ENCODE data around the gene CYP1A1. TPM values are rescaled to one million over a fixed set of nuclear protein-coding genes. Genes with fewer than 3 reads are reported as not detected.

Gene CYP1A1
- total and polyA plus RNA-seq, 9 of the 15 experiments (the other 6 are each of a cell fraction or from before 2014, with no cell fraction given): 0.04 to 0.13 (median 0.05) TPM; not detected in 5

DNA sequence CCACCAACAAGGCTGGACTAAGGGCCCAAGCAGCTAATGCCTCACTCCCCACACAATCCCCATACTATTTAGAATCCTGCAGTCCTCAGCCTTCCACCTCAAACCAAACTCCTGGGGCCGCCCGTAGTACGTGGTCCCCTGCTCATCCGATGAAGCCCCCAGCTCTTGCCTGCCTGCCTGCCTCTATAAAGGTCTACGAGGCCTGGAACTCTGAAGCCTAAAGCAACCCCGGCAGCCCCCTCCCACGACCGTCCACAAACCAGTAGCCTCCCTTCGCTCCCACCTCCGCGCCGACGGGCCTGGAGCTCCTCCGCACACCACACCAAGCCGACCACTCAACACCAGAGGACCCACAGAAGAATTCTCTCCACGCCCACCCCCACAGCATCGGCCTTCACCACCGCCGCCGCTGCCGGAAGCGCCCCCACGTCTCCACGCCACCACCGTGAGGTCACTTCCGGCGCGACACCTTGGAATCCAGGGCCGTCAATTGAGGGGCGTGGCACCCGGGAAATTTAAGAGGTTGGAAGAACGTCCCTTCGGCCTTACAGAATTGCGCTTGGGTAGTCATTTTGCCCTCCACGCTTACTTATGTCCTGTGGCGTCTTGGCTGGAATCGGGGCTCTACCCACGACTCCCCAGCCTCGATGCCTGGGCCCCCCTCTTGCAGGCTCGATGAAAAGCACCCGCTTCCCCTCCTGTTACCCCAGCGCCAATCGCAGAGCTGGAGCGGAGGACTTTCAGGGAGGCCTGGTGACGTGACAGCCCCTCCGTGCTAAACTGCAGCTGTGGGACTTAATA lies 29.5 kb downstream of the CYP1A1 start, which contains the start of gene EDC3 (continued):
- TF ChIP-seq, protein P1, sequence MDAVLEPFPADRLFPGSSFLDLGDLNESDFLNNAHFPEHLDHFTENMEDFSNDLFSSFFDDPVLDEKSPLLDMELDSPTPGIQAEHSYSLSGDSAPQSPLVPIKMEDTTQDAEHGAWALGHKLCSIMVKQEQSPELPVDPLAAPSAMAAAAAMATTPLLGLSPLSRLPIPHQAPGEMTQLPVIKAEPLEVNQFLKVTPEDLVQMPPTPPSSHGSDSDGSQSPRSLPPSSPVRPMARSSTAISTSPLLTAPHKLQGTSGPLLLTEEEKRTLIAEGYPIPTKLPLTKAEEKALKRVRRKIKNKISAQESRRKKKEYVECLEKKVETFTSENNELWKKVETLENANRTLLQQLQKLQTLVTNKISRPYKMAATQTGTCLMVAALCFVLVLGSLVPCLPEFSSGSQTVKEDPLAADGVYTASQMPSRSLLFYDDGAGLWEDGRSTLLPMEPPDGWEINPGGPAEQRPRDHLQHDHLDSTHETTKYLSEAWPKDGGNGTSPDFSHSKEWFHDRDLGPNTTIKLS (IDR thresholded peaks at IDR 0.05; ENCODE audit: borderline replicate concordance, low read depth): peak; percentile 93
- TF ChIP-seq NR1H2 (CRISPR knock-in tag; IDR thresholded peaks at IDR 0.05) (no peak), NR2C2 (CRISPR knock-in tag; IDR thresholded peaks at IDR 0.05) (0 out of 2 replicates have a peak, but pooled peaks have one; percentile 16), NR2C2 (tag; IDR thresholded peaks at IDR 0.05) (peak; percentile 80), TAF1 (IDR thresholded peaks at IDR 0.05; ENCODE audit: control insufficient read depth, extremely low read depth, insufficient read depth, low read length, severe bottlenecking) (peak; percentile 65), POLR2B (IDR thresholded peaks at IDR 0.05; ENCODE audit: low read depth, partially characterized antibody) (peak; percentile 83), BRD9 (IDR thresholded peaks at IDR 0.05; ENCODE audit: low read depth, partially characterized antibody) (no peak), RBM15 (IDR thresholded peaks at IDR 0.05; ENCODE audit: insufficient read depth, low read length) (no peak), MIER1 (IDR thresholded peaks at IDR 0.05; ENCODE audit: low read depth) (no peak), EZH2 (IDR thresholded peaks at IDR 0.05; ENCODE audit: borderline replicate concordance, low read depth, low read length) (no peak), MCM7 (IDR thresholded peaks at IDR 0.05) (no peak), FOS (IDR thresholded peaks at IDR 0.05; ENCODE audit: extremely low read depth, insufficient read length) (no peak), ZNF316 (IDR thresholded peaks at IDR 0.05) (0 out of 2 replicates have a peak, but pooled peaks have one; percentile 15), HDAC3 (IDR thresholded peaks at IDR 0.05; ENCODE audit: borderline replicate concordance, partially characterized antibody) (no peak), MTA3 (IDR thresholded peaks at IDR 0.05; ENCODE audit: borderline replicate concordance) (0 out of 2 replicates have a peak, but pooled peaks have one; percentile 36), SUPT5H (IDR thresholded peaks at IDR 0.05) (peak; percentile 93), PHF8 (IDR thresholded peaks at IDR 0.05; ENCODE audit: borderline replicate concordance, low read length) (peak; percentile 99), BCOR (IDR thresholded peaks at IDR 0.05) (peak; percentile 4; the same call in 1 of the 2 replicates)
- TF ChIP-seq, protein P2, sequence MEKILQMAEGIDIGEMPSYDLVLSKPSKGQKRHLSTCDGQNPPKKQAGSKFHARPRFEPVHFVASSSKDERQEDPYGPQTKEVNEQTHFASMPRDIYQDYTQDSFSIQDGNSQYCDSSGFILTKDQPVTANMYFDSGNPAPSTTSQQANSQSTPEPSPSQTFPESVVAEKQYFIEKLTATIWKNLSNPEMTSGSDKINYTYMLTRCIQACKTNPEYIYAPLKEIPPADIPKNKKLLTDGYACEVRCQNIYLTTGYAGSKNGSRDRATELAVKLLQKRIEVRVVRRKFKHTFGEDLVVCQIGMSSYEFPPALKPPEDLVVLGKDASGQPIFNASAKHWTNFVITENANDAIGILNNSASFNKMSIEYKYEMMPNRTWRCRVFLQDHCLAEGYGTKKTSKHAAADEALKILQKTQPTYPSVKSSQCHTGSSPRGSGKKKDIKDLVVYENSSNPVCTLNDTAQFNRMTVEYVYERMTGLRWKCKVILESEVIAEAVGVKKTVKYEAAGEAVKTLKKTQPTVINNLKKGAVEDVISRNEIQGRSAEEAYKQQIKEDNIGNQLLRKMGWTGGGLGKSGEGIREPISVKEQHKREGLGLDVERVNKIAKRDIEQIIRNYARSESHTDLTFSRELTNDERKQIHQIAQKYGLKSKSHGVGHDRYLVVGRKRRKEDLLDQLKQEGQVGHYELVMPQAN (IDR thresholded peaks at IDR 0.05; ENCODE audit: borderline replicate concordance): peak; percentile 95
- TF ChIP-seq, protein P3, sequence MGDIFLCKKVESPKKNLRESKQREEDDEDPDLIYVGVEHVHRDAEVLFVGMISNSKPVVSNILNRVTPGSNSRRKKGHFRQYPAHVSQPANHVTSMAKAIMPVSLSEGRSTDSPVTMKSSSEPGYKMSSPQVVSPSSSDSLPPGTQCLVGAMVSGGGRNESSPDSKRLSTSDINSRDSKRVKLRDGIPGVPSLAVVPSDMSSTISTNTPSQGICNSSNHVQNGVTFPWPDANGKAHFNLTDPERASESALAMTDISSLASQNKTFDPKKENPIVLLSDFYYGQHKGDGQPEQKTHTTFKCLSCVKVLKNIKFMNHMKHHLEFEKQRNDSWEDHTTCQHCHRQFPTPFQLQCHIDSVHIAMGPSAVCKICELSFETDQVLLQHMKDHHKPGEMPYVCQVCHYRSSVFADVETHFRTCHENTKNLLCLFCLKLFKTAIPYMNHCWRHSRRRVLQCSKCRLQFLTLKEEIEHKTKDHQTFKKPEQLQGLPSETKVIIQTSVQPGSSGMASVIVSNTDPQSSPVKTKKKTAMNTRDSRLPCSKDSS (IDR thresholded peaks at IDR 0.05; ENCODE audit: low read depth, partially characterized antibody): no peak
